ENCODE results near the gene SSRP1.

SSRP1 gene

DNA sequence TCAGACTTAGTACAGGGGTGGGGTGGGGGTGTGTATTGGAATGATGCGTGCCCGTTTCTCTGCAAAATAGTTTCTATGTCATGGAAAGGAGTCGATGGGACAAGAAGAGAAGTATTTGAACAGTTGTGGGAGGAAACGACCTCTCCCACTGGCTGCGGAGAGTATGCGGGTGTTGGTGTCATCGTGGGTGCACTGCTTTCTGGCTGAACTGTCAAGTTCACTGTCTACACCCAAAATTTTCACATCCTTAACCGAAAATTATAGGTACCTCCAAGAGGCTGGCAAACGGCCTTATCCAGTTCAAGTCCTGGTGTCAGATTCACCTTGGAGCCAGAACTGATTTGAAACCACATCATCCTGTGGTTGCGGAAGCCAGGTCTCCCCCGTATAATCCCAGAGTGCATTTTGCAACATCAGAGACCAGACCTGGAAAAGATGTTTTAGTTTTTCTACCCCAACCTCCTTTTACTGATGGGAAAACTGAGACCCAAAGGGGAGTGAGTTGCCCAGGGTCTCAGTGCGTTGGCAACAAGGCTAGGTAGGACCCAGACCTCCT, 497 bp upstream of the SSRP1 start:
- DNase-seq: no peak

DNA sequence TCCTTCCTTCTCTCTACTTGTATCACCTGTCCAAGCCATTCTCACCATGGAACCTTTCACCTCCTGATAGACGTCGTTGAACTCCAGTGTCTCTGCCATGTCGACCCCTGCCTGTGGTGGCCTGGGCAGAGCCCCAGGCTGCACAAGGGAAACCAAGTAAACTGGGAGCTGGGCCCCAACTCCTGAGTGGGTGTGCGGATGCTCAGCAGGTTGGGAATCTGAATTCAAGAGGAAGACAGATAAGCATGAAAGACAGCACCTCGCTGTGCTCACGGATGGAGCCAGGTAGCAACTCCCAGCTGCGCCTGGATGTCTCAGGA, 709 bp downstream of the SSRP1 start:
- DNase-seq: no peak

DNA sequence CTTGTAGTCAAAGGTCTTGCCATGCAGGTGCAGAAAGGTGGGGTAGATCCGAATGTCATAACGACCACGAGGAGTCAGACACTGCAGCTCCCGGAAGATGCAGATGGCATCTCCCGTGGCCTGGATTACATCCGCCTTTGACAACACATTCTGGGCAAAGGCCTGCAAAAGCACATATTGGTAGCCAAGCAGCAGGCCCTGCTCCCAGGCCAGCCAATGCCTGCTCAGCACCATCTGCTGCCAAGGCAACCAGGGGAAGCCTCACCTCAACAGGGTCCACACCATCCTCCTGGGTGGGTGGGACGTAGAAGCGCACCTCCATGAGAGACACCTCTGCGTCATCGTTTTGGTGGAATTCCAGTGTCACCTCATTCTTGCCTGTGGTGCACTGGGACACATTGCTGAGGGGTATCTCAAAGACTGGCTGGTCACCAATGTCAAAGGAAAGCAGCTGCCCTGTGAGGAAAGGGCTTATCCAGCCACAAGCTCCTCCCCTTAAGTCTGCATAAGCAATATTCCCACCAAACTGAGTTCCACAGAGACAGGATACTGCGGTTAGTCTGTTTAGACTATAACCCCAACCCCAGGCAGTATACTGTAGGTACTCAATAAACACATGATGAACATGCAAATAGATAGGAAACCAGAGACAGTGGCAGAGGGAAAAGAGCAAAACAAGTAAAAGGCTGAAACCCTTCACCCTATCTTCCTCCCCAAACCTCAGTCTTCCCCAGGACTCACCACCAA, 2.8 kb downstream of the SSRP1 start:
- DNase-seq: no peak

DNA sequence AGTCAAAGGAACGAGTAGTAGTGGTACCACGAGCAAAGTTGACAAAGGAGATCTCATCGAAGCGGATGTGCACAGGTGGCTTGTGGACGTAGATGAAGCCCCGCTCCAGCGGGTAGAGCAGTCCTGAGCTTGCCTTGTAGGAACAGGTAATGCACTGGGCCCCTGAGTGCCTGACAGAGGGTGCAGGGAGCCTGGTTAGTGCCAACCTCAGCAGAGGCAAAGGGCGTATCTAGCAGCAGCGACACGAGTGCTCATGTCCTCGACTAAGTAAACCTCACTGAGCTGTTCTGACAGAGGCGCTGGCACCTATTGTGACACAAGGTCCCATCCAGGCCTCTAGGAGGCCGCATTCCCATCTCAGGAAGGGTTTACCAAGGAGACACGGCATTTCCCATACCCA, 4.0 kb downstream of the SSRP1 start:
- DNase-seq: no peak

DNA sequence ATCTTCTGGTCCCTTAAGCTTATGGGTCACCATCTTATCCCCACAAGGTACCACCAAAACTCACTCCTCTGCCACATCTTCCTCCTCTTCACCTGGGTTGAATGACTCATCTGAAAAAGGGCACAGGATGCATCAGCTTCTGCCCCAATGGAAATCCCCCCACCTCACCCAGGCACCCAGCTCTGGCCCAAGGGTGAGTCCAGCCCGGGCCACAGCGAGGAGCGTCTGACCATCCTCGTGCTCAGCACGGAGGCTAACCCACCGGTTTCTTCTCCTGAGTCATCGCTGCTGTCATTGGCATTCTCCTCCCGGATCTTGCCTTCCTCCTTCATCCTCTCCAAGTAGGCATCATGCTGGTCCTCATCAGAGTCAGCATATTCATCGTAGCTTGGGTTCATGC, 5.7 kb downstream of the SSRP1 start:
- DNase-seq: no peak

DNA sequence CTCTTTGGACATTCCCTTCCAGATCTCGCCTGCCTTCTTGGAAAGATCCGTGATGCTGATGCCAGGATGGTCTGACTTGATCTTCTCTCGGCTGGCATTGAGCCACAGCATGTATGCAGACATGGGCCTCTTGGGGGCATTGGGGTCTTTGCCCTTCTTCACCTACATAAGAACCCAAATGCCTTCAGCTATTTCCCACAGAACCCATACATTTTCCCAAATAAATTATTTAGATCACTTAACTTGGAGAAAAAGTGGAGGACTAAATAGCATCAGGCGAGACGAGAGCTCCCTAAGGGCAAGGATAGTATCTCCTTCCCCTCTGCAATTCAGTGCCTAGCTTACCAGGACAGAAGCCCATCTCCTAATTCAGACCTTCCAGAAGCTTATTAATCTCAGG, 8.0 kb downstream of the SSRP1 start:
- DNase-seq: no peak

DNA sequence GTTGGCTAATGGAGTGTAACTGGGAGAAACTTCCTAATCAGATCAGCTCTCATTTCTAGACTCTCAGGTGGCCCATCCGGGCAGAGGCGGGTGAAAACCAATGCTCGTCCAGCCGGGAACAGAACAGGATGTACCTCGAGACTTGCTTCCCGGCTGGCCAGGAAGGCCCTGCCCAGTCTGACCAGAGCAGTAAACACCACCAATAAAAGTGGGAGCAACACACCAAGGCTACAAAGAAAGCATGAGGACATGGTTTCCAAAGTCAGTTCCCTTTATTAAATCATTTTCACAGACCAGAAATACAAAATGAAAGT, 10.0 kb downstream of the SSRP1 start:
- DNase-seq: no peak

DNA sequence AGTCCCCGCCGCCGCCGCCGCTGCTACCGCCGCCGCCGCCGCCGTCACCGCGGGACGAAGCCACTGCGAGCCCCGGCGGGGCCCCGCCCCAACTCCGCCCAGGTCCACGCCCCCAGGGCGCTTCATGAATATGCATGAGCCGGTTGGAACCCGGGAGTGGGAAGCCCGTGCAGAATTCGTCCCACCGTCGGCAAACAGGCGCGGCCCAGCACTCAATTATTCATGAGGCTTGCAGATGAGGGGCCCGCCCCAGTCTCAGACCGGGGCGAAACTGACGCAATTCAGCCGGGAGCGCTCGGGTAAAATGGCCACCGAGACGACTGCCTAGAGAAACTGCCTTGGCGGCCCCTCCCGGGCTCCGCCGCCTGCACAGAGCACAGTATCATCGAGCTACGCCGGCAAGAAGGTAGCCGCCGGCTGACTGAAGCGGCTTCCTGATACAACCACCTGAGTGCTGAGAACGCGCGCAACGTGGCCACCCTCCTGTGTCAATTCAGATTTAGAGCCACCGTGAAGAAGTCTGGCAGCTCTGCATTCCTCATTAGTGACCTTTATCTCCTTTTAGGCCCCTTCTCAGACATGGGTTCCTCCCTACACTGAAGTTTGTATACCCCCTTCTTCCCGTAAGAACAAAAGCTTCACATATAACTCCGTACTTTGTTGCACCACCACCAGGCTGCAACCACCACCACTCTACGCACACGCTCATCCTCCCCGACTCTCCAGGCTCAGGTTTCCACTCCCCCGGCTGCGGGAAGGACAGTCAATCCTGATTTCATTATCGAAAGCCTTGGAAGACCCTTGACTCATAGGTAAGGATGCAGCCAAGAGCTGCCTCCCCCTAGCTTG, 10.6 kb downstream of the SSRP1 start, which contains the start of gene TNKS1BP1:
Gene TNKS1BP1, minus strand, starts transcription at position 67 of the 849 bp plus-strand sequence. CDS start 3,067 bp downstream, outside the sequence.
- peak; percentile 94 for DNase-seq

DNA sequence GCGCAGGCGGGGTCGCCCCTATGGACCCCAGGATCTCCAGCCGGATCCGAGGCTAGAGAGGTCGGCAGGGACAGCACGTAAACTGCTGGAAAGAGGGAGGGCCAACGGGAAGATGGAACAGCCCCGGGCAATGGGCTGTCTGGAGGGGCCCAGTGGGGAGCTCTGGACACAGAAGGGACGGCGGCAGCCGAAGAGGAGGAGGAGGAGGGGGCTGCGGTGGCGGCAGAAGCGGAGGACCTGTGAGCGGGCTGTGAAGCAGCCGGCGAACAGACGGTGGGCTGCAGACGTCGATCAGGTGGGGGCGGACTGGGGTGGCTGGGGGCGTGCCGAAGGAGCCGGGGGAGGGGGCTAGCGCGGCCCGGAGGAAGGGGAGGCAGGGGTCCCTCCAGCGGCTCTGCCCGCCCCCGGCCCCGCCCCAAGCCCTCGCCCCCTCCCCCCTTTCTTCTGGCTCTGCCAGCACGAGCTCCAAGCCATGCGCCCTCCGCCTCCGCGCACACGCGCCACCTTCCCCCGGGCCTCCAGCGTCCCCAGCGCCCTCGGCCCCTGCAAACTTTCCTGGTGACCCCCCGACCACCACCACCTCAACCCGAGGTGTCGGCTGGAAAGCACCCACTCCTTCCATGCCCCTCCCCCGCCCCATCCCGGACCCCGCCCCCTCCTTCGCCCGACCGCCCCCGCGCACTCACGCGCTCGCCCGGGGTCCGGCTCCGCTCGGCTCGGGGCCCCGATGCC, 11.4 kb downstream of the SSRP1 start:
- no peak for DNase-seq

DNA sequence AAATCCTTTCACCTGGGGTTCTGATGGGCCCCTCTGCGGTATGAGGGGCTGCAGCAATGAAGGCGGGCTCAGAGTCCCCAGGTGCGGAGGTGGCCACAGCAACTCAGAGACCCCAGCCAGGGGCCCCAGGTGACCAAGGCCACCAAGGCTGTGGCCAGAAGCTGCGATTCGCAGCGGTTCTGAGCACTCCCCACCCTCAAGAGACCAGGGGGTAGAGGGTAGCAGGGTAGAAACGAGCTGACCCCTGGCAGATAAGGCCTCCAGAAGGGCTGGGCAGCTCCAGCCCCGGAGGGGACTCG, 11.9 kb downstream of the SSRP1 start:
- no peak for DNase-seq

DNA sequence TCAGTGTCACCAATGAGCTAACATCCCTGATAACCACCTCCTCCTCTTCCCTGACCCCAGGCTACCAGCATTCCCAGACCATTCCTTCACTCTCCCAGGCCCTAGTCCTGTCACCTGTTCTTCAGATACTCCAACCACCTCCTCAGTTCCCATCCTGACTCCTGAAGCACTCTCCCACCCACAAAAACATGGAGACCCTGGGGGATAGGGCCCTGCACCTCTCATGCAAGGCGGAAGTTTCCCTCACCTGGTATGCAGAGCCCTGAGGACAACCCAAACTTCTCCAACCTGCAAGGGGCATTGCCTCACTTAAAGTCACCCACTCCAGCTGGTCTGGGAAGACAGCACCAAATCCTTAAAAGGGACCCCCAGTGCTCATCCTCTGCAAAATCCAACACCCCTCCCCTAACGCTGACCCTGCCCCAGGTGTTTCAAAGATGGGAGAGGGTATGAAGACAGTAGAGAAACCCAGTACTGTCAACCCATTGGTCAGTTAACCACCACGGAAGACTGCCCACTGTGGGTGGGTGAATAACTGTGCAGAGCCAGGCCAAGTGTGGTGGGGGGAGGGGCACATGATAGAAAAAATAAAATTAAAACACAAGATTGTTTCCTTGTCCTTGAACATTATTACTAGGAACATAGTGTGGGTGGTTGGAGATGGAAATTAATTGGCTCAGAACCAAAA, 12.4 kb downstream of the SSRP1 start:
- no peak for DNase-seq

DNA sequence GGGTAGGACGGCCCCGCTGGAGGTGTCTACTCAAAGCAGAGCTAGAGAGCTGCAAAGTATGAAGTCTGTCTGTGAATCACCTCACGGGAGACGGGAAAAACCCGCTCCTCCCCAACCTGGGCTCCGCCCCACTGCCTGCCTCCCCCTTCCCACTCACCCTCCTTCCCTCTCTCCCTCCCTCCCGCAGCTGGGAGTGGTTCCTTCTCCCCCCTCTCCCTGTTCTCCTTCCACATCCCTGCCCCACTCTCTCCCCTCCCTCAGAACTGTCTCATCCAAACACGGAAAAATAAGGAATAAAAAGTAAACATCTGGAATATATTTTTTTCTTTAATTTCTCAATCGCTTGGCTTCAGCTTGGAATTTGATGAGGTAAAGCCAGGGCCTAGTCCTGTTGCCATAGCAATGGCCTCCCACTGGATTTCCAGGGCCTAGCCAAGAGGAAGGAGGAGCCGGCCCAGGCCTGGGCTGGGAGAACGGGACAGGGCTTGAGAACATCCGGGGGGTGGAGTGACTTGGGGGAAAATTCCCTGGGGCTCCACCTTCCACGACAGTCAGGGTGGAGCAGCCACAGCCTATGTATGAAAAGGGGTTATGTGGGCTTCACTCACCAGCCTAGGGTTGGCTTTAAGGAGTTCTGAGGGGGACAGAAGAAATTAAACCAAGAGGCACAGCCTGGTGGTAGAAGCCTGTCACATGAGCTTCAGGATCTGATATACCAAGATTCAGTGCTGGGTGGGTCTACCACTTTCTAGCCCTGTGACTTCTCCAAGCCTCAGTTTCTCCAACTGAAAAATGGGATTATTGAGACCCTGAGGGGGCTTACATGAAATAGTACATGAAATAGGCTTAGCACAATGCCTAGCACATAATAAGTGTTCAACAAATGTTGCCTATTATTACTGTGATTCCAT, 13.2 kb downstream of the SSRP1 start:
- DNase-seq: no peak

DNA sequence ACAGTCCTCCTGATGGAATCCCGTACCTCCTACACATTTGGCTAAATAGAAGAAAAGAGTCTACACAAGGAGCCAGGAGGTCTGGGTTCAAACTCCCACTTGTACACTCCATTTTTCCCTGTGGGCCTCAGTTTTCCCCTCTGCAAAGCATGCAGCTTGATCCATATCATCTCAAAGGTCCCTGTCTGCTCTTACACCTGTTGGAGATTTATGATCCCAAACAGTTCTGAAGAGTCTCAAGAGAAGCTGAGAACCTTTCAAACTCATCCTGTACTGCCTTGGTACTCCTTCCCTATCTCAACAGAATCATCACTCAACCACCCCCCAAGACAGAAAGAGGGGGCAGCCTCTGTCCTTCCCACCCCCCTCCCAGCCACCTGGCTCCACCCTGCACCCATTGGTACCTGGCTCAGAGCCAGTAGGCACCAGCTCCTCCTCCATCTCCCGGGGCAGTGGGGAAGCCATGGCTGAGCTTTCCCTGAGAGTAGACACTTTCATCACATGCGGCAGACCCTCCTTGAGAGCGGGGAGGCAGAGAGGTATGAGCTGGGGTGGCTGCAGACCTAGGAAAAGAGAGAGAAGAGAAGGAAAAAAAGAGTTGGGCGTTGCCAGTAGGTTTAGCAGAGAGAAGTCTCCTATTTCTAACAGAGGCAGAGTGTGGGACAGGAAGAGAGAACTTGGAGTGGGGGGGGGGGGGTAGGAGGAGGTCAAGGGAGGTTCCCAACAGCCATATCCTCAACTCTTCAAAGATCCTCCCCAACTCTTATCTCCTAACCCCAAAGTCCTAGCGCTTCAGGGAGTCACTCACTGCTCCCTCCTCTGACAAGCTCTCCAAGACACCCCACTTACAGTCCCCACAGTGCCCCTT, 14.1 kb downstream of the SSRP1 start:
- no peak for DNase-seq

DNA sequence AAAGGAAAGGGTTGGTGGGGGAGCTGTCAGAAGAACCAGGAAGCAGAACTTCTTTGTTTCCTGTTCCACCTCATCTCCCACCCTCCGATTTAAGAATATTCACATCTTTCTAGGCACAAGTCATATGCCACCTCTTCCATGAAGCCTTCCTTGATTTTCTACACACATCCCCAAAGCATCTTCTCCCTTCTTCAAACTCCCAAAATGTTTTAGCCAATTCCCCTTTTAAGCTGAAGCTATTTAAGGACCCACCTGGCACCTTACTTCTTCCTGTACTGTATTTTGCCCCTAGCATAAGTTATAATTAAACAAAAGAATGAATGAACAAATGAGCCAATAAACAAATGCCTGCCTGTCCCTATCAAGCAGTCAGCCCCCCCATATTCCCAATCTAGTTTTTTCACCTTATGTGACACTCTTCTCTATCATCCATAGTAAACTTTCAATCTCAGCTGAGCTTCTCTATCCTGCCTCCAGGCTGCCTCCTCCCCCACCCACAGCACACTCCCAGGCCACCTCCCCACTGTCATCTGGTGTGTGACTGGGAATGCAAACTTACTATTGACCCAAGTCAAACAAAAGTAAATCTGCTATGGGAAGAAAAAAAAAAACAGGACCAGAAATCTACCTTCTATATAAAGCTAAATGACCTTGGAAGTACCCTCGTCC, 14.8 kb downstream of the SSRP1 start:
- DNase-seq: no peak

DNA sequence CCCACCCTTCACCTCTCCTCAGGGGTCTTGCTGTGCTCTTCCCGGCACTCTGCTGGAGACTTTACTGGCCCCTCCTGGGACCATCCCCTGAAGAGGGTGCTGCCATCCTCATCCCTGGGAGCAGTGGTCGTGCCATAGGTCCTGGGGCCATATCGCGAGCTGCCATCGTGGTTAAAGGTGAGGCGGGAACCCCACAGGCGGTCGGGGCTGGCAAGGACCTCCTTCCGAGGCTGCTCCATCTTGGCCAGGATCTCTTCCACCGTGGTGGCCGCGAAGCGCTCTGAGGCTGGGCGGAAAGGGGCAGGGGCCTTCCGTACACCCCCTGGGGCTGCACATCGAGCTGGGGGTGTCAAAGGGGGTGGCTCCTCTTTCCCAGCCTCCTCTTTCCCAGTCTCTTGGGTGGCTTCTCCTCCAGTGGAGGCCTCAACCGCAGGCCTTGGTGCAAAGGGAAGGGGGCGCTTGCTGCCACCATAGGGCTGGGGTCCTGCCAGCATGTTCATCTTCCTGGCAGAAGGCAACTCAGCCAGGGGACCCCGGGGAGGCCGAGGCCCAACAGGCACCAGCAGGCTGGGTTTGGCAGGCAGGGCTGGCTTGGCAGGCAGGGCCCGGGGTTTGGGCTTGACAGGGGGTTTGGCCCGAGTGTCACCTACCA, 15.5 kb downstream of the SSRP1 start:
- DNase-seq: no peak

DNA sequence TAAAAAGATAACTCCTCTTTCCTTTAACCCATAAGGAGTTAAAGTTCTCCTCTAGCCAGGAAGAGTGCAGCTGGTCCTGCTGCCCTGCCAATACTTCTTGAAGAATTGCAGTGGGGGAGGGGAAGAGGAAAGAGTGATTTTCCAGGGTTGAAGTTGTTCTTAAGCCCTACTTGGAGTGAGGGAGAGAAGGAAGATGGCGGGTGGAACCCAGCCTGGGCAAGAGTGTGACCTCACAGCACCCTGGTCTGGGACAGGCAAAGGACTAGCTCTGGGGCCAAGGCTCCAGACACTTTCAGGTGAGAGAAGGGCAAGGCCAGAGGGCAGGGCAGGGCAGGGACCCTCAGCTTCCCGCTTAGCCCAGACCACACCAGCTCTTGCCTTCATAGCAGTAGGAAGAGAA, 17.5 kb downstream of the SSRP1 start:
- no peak for DNase-seq

DNA sequence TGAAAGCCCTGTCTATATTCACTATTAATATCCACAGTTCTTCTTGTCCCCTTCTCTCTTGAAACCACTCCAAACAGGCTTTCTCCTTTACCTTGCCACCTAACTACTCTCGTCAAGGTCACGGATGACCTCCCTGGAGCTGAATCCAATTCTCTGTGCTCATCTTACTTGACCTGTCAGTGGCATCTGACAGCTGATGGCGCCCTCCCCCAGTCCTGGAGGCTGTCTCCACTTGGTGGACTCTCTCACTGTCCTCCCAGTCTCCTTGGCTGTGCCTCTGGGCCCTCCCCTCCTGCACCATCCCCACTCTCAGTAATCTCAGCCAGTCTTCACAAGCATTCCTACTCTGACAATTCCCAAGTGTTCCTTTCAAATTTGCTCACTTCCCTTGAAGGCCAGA, 19.7 kb downstream of the SSRP1 start:
- no peak for DNase-seq

DNA sequence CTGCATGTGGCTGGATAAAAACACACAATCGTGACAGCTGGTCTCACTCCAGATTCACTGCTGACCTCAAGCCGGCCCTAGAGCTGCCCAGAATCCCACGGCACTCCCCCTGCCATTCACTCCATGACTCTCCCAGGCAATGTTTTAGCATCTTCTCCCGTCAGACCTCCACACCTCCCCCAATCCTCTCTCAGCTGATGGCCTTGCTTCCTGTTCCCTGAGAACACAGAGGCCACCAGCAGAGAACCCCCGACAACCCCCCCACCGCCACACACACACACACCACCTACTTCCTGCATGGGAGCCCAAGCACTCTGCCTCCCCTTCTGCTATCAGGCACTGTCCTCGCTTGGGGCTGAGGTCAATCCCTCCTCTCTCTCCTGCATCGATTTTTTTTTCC, 20.2 kb downstream of the SSRP1 start:
- DNase-seq: no peak

DNA sequence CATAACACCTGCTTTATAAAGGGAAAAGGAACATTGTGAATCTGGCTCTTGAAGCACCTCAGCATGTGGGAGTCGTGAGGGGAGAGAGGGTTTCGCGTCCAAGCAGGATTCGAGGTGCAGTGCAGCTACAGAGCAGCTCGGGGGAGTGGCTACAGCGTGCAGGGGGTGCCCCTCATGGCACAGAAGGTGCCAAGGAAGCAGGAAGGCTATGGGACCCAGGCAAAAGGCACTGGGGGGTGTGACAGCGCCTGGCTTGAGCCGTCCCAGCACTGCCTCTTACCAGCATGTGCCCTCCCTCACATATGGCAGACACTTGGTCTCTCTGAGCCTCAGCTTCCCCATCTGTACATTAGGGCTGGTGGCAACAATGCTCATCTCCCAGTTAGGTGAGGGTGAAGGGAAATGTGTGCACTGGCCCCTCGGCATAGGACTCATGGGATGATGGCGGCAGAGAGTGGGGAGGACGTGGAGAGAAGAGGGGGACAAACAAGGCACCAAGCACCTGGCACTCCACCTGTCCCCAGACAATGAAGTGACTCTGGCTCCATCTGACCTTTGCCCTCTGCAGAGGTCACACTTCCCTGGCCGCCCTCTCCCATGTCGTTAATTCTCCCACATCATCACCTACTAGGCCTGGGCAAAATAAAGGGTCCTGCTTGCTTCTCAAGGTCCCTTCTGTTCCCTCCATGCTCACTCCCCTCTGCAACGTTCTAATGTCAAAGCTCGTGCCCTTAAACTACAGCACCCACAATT, 21.3 kb downstream of the SSRP1 start:
- DNase-seq: no peak
